Activated CD4-positive, alpha-beta memory T cell treated with anti-CD3 and anti-CD28 coated beads, Interleukin-2, amount 10 ng/mL, durations not matched to agents 7 days and 5 days (primary cell): Measurements from ENCODE around the gene CSPG4. TPM values are rescaled to one million over a fixed set of nuclear protein-coding genes. Genes with fewer than 3 reads are reported as not detected.
"Not testable (repeated sequence)": the region's sequence is repeated elsewhere in the genome, so short reads cannot be mapped to it uniquely, and the experiment has no call there.

ENCODE experiments used
- CTCF ChIA-PET: fragments of 350-600 bp; sonication (Branson Sonifier 250); formaldehyde crosslinking; loops from one replicate; lab custom pipeline; 2021; ENCODE audit warnings: antibody characterized with exemption, inconsistent platforms; lab: Charles Lee
- POLR2A ChIA-PET: fragments of 350-600 bp; sonication (Branson Sonifier 250); formaldehyde crosslinking; loops from one replicate; lab custom pipeline; 2021; ENCODE audit warnings: antibody characterized with exemption; lab: Charles Lee
- DNase-seq: peaks from one replicate; pipeline ENCODE4 v3.0.0-alpha.2; 2020
- H3K27ac Mint-ChIP-seq: one replicate; pipeline ENCODE4 v1.8.0; 2021; ENCODE audit warnings: mild to moderate bottlenecking, mixed read lengths
- H3K27me3 Mint-ChIP-seq: one replicate; pipeline ENCODE4 v1.8.0; 2021; ENCODE audit warnings: mixed read lengths
- H3K36me3 Mint-ChIP-seq: one replicate; pipeline ENCODE4 v1.8.0; 2021; ENCODE audit warnings: low read depth, mixed read lengths
- H3K4me1 Mint-ChIP-seq: one replicate; pipeline ENCODE4 v1.8.0; 2021; ENCODE audit warnings: mixed read lengths
- H3K4me3 Mint-ChIP-seq: one replicate; pipeline ENCODE4 v1.8.0; 2021; ENCODE audit warnings: mild to moderate bottlenecking, mixed read lengths
- H3K9me3 Mint-ChIP-seq: one replicate; pipeline ENCODE4 v1.8.0; 2021; ENCODE audit warnings: mixed read lengths
- total RNA-seq, 2 experiments: library from RNA; stranded (reverse); gene quantifications; one replicate each; pipeline ENCODE4 v1.2.3, GENCODE V29; 2021

CSPG4 gene
- total RNA-seq, 2 experiments from 2014 or later, result not detected

GRCh38 chr15:75703440-75704262, 9.0 kb downstream of the CSPG4 start:
- H3K36me3 Mint-ChIP-seq, H3K27me3 Mint-ChIP-seq, DNase-seq, CTCF ChIA-PET, POLR2A ChIA-PET, H3K27ac Mint-ChIP-seq, H3K4me1 Mint-ChIP-seq, H3K4me3 Mint-ChIP-seq, H3K9me3 Mint-ChIP-seq: not testable (repeated sequence)

- H3K27me3 Mint-ChIP-seq, result no peaks in the 10 kb centered on the region
- DNase-seq, result no peak
- CTCF ChIA-PET, result no interaction called here
- H3K36me3 Mint-ChIP-seq, result no peaks in the 10 kb centered on the region
- POLR2A ChIA-PET, result no interaction called here
- H3K9me3 Mint-ChIP-seq, result no peaks in the 10 kb centered on the region
- no peaks in the 10 kb centered on the region for H3K4me1 Mint-ChIP-seq
- H3K4me3 Mint-ChIP-seq, result no peak overlapping the region
- no peak overlapping the region for H3K27ac Mint-ChIP-seq
Measured at GRCh38 chr15:75702436-75702835, 10.2 kb downstream of the CSPG4 start.

GRCh38 chr15:75701071-75702003, 11.3 kb downstream of the CSPG4 start:
- H3K4me1 Mint-ChIP-seq, CTCF ChIA-PET, H3K4me3 Mint-ChIP-seq, H3K27me3 Mint-ChIP-seq, H3K9me3 Mint-ChIP-seq, DNase-seq, H3K36me3 Mint-ChIP-seq, H3K27ac Mint-ChIP-seq, POLR2A ChIA-PET: not testable (repeated sequence)

GRCh38 chr15:75699961-75700874, 12.4 kb downstream of the CSPG4 start:
- H3K9me3 Mint-ChIP-seq, POLR2A ChIA-PET, H3K4me3 Mint-ChIP-seq, H3K27me3 Mint-ChIP-seq, H3K36me3 Mint-ChIP-seq, CTCF ChIA-PET, DNase-seq, H3K4me1 Mint-ChIP-seq, H3K27ac Mint-ChIP-seq: not testable (repeated sequence)

GRCh38 chr15:75699517-75699916, 13.1 kb downstream of the CSPG4 start:
- H3K27ac Mint-ChIP-seq, H3K36me3 Mint-ChIP-seq, CTCF ChIA-PET, H3K9me3 Mint-ChIP-seq, POLR2A ChIA-PET, DNase-seq, H3K27me3 Mint-ChIP-seq, H3K4me1 Mint-ChIP-seq, H3K4me3 Mint-ChIP-seq: not testable (repeated sequence)

- H3K9me3 Mint-ChIP-seq, H3K27me3 Mint-ChIP-seq, H3K36me3 Mint-ChIP-seq, H3K27ac Mint-ChIP-seq, DNase-seq, H3K4me1 Mint-ChIP-seq, CTCF ChIA-PET, H3K4me3 Mint-ChIP-seq, POLR2A ChIA-PET: not testable (repeated sequence)
Measured at GRCh38 chr15:75697974-75698747, 14.5 kb downstream of the CSPG4 start.

- H3K36me3 Mint-ChIP-seq, result no peaks in the 10 kb centered on the region
- no peak overlapping the region for H3K4me3 Mint-ChIP-seq
- H3K9me3 Mint-ChIP-seq, result no peaks in the 10 kb centered on the region
- DNase-seq, result no peak
- H3K27me3 Mint-ChIP-seq, result peaks cover 4% of the 10 kb centered on the region
- no peak overlapping the region for H3K27ac Mint-ChIP-seq
- ChIA-PET POLR2A (no interaction called here), CTCF (no interaction called here)
- peaks cover 7% of the 10 kb centered on the region for H3K4me1 Mint-ChIP-seq
Measured at GRCh38 chr15:75697523-75697922, 15.1 kb downstream of the CSPG4 start.

GRCh38 chr15:75696854-75697259, 15.8 kb downstream of the CSPG4 start:
- POLR2A ChIA-PET, result no interaction called here
- no peak for DNase-seq
- H3K4me3 Mint-ChIP-seq, result no peak overlapping the region
- peaks cover 7% of the 10 kb centered on the region for H3K4me1 Mint-ChIP-seq
- CTCF ChIA-PET, result no interaction called here
- H3K27me3 Mint-ChIP-seq, result peaks cover 8% of the 10 kb centered on the region
- H3K9me3 Mint-ChIP-seq, result no peaks in the 10 kb centered on the region
- no peak overlapping the region for H3K27ac Mint-ChIP-seq
- H3K36me3 Mint-ChIP-seq, result no peaks in the 10 kb centered on the region

- Mint-ChIP-seq H3K36me3 (no peaks in the 10 kb centered on the region), H3K9me3 (no peaks in the 10 kb centered on the region)
- DNase-seq, result no peak
Measured at GRCh38 chr15:75696311-75696720, 16.3 kb downstream of the CSPG4 start.

GRCh38 chr15:75695634-75696310, 16.9 kb downstream of the CSPG4 start:
- Mint-ChIP-seq H3K4me1 (peaks cover 7% of the 10 kb centered on the region), H3K36me3 (no peaks in the 10 kb centered on the region), H3K9me3 (no peaks in the 10 kb centered on the region), H3K27me3 (peaks cover 8% of the 10 kb centered on the region), H3K4me3 (no peak overlapping the region), H3K27ac (no peak overlapping the region)
- no peak for DNase-seq
- ChIA-PET POLR2A (no interaction called here), CTCF (no interaction called here)

More at GRCh38 chr15:75696311-75696720, 16.3 kb downstream of the CSPG4 start:
- ChIA-PET POLR2A (no interaction called here), CTCF (no interaction called here)
- peaks cover 8% of the 10 kb centered on the region for H3K27me3 Mint-ChIP-seq
- no peak overlapping the region for H3K27ac Mint-ChIP-seq
- H3K4me3 Mint-ChIP-seq, result no peak overlapping the region
- H3K4me1 Mint-ChIP-seq, result peaks cover 7% of the 10 kb centered on the region

- ChIA-PET CTCF (interaction anchor here (1.1 kb wide), 1 partner anchor 9 kb away, joined by 4 read pairs; no protein-coding TSS in a partner anchor), POLR2A (no interaction called here)
- Mint-ChIP-seq H3K27ac (no peak overlapping the region), H3K27me3 (peaks cover 8% of the 10 kb centered on the region), H3K36me3 (no peaks in the 10 kb centered on the region), H3K4me3 (no peak overlapping the region), H3K9me3 (no peaks in the 10 kb centered on the region), H3K4me1 (peaks cover 7% of the 10 kb centered on the region)
- no peak for DNase-seq
Measured at GRCh38 chr15:75695220-75695619, 17.4 kb downstream of the CSPG4 start.
